Measurements from ENCODE around the gene HEXD.

HEXD gene

DNA sequence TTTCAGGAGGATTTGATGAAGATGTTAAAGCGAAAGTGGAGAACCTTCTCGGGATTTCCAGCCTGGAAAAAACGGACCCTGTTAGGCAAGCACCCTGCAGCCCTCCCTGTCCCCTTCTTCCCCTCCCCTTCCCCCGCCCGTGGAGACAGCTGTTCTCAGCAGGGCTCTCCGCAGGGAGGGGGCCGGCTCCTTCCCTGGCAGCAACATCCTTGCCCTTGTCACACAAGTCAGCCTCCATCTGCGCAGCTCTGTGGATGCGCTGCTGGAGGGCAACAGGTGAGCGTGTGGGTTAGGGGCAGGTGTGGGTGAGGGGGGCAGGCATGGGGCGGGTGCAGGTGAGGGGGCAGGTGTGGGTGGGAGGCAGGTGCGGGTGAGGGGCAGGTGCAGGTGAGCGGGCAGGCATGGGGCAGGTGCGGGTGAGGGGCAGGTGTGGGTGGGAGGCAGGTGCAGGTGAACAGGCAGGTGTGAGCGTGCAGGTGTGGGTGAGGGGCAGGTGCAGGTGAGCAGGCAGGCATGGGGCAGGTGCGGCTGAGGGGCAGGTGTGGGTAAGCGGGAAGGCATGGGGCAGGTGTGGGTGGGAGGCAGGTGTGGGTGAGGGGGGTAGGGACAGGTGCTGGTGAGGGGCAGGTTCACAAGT lies 23.0 kb downstream of the HEXD start:
- H3K27me3 ChIP-seq (replicated peaks; ENCODE audit: control insufficient read depth, insufficient read depth, low read length) = no peaks in the 10 kb centered on the region
- TF ChIP-seq, protein P1, sequence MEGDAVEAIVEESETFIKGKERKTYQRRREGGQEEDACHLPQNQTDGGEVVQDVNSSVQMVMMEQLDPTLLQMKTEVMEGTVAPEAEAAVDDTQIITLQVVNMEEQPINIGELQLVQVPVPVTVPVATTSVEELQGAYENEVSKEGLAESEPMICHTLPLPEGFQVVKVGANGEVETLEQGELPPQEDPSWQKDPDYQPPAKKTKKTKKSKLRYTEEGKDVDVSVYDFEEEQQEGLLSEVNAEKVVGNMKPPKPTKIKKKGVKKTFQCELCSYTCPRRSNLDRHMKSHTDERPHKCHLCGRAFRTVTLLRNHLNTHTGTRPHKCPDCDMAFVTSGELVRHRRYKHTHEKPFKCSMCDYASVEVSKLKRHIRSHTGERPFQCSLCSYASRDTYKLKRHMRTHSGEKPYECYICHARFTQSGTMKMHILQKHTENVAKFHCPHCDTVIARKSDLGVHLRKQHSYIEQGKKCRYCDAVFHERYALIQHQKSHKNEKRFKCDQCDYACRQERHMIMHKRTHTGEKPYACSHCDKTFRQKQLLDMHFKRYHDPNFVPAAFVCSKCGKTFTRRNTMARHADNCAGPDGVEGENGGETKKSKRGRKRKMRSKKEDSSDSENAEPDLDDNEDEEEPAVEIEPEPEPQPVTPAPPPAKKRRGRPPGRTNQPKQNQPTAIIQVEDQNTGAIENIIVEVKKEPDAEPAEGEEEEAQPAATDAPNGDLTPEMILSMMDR (IDR thresholded peaks at IDR 0.05; ENCODE audit: insufficient read depth, low read length, poor library complexity, severe bottlenecking) = no peak
- H3K4me3 ChIP-seq (replicated peaks; ENCODE audit: low read depth, low read length) = no peak overlapping the region
- H3K36me3 ChIP-seq (ENCODE audit: control insufficient read depth, insufficient read depth, low read length) = peaks cover 33% of the 10 kb centered on the region
- DNase-seq (ENCODE audit: extremely low read depth, insufficient read length) = no peak

GRCh38 chr17:82441691-82442487 lies 23.7 kb downstream of the HEXD start:
- H3K4me3 ChIP-seq (replicated peaks; ENCODE audit: low read depth, low read length) = no peak overlapping the region
- no peaks in the 10 kb centered on the region for H3K27me3 ChIP-seq (replicated peaks; ENCODE audit: control insufficient read depth, insufficient read depth, low read length)
- H3K36me3 ChIP-seq (ENCODE audit: control insufficient read depth, insufficient read depth, low read length) = peaks cover 36% of the 10 kb centered on the region
- no peak for DNase-seq (ENCODE audit: extremely low read depth, insufficient read length)
- TF ChIP-seq, protein P1 (IDR thresholded peaks at IDR 0.05; ENCODE audit: insufficient read depth, low read length, poor library complexity, severe bottlenecking) = no peak

DNA sequence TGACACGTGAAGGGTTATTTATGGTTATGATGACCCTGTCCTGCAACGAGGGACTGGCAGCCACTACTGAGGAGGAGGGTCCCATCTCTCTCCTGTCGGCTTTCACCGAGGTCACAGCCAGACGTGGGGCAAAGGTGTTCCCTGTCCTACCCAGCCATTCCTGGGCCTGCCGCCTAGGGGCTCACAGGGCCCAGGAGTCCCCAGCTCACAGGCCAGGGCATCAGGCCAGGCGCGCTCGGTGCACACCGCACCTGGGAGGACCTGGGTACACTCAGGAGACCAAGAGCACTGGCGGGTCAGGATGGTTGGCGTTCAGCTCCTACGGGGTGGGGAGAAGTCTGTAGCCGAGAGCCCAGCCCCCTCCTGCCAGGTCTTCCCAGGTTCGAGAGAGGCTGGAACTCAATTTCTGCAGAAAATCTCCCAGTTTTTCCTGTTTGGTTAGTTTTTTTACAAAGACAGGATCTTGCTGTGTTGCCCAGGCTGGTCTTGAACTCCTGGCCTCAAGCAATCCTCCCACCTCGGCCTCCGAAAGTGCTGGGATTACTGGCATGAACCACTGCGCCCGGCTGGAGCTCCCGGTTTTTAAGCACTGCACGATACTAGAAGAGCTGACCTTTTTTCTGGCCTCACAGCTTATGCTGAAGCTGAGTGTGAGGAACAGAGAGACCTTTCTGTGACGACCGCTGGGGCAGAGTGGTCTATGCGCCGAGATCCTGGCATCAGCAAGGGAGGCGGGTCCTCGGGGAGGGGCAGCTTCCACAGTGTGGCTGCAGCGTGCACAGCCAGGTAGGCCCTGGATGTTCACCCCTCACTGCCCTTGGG lies 24.7 kb downstream of the HEXD start:
- no peak for DNase-seq (ENCODE audit: extremely low read depth, insufficient read length)
- peaks cover 39% of the 10 kb centered on the region for H3K36me3 ChIP-seq (ENCODE audit: control insufficient read depth, insufficient read depth, low read length)
- no peaks in the 10 kb centered on the region for H3K27me3 ChIP-seq (replicated peaks; ENCODE audit: control insufficient read depth, insufficient read depth, low read length)
- TF ChIP-seq, protein P1 (IDR thresholded peaks at IDR 0.05; ENCODE audit: insufficient read depth, low read length, poor library complexity, severe bottlenecking) = no peak
- no peak overlapping the region for H3K4me3 ChIP-seq (replicated peaks; ENCODE audit: low read depth, low read length)

- no peak for DNase-seq (ENCODE audit: extremely low read depth, insufficient read length)
- TF ChIP-seq, protein P1 (IDR thresholded peaks at IDR 0.05; ENCODE audit: insufficient read depth, low read length, poor library complexity, severe bottlenecking) = no peak
- peaks cover 42% of the 10 kb centered on the region for H3K36me3 ChIP-seq (ENCODE audit: control insufficient read depth, insufficient read depth, low read length)
- no peaks in the 10 kb centered on the region for H3K27me3 ChIP-seq (replicated peaks; ENCODE audit: control insufficient read depth, insufficient read depth, low read length)
- H3K4me3 ChIP-seq (replicated peaks; ENCODE audit: low read depth, low read length) = no peak overlapping the region
These were observed 25.5 kb downstream of the HEXD start for GRCh38 chr17:82443465-82444283.

DNA sequence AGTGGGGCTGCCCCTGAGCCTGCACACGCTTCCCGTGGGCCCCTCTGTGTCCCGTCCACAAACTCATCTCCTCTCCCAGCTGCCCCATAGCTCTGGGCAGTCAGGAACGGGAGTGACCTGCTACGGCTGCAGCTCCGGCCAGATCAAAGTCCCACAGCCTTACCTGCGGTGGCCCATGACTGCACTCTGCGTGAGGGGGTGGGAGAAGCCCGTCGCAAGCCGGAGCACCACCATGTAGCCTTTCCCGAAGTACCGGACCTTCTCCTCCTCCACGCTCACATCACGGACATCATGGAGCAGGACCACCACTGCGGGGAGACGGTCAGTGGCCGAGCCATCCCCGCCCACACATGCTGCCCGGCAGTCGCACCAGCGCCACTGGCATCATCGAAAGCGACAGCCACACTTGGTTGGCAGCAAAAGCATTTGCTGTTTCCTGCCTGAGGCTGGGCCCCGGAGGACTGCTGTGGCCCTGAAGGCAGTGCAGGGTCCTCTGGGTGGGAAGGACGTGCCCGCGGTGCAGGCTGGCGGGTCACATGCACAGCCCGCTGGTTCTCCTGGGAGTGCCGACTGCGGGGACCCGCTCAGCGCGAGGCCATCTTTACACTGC lies 26.2 kb downstream of the HEXD start:
- peaks cover 42% of the 10 kb centered on the region for H3K36me3 ChIP-seq (ENCODE audit: control insufficient read depth, insufficient read depth, low read length)

More for the DNA sequence above, 26.2 kb downstream of the HEXD start:
- TF ChIP-seq, protein P1 (IDR thresholded peaks at IDR 0.05; ENCODE audit: insufficient read depth, low read length, poor library complexity, severe bottlenecking) = no peak
- no peak overlapping the region for H3K4me3 ChIP-seq (replicated peaks; ENCODE audit: low read depth, low read length)
- DNase-seq (ENCODE audit: extremely low read depth, insufficient read length) = no peak
- no peaks in the 10 kb centered on the region for H3K27me3 ChIP-seq (replicated peaks; ENCODE audit: control insufficient read depth, insufficient read depth, low read length)
